ENCODE data around the gene FBLN7. TPM values are rescaled to one million over a fixed set of nuclear protein-coding genes. Genes with fewer than 3 reads are reported as not detected.

FBLN7 gene
- total RNA-seq, 2 donors from 2014 or later, result 1.3 to 3.9 TPM

DNA sequence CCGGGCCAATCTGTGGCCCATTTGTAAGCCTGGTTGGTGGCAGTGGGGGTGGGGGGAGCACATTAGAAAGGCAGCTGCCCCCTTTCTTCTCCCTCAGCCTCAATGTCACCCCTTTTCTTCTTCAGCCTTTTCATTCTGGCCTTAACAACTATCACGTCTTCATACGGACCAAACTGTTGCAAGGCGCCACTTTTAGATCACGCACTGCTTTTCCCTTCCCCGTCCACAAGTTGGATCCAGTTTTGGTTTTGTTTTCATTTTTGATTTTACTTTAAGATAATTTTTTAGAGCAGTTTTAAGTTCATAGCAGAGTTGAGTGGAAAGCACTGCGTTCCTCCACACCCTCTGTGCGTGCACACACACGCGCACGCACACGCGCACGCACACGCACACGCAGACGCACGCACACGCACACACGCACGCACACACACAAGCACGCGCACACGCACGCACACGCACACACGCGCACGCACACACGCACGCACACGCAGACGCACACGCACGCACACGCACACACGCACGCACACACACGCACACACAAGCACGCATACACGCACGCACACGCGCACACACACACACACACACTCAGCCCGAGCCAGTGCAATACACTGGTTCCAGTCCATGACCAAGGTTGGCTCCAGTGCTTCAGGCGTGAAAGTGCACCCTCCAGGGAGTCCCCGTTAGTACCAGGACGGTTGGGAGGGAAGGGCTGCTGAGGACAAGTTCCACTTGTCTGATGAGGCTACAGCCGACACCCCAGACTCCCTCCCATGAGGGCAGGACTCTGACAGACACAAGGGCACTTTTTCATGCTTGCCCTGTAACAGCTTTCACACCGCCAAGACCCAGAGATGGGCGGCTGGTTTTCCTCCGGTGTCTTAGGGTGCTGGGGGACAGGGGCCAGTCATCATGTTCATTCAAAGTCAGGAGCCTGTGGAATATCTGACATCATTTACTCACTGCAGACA lies 22.4 kb downstream of the FBLN7 start:
- ATAC-seq, result no peak
- 82 to 84% methylated on average over 50 to 52 of the region's 52 CpGs for WGBS, 2 donors
- H3K27ac ChIP-seq, result no peak overlapping the region
- no peak for DNase-seq
- TF ChIP-seq, protein P1, sequence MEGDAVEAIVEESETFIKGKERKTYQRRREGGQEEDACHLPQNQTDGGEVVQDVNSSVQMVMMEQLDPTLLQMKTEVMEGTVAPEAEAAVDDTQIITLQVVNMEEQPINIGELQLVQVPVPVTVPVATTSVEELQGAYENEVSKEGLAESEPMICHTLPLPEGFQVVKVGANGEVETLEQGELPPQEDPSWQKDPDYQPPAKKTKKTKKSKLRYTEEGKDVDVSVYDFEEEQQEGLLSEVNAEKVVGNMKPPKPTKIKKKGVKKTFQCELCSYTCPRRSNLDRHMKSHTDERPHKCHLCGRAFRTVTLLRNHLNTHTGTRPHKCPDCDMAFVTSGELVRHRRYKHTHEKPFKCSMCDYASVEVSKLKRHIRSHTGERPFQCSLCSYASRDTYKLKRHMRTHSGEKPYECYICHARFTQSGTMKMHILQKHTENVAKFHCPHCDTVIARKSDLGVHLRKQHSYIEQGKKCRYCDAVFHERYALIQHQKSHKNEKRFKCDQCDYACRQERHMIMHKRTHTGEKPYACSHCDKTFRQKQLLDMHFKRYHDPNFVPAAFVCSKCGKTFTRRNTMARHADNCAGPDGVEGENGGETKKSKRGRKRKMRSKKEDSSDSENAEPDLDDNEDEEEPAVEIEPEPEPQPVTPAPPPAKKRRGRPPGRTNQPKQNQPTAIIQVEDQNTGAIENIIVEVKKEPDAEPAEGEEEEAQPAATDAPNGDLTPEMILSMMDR (IDR thresholded peaks at IDR 0.05), result no peak
- TF ChIP-seq POLR2A (IDR thresholded peaks at IDR 0.05), result no peak
- H3K4me3 ChIP-seq, result no peak overlapping the region
- H3K9me3 ChIP-seq, result no peaks in the 10 kb centered on the region
- H3K4me1 ChIP-seq, result no peaks in the 10 kb centered on the region
- intact Hi-C loops (cut with DNase I), result no loop called here
- no peaks in the 10 kb centered on the region for H3K27me3 ChIP-seq
- no peaks in the 10 kb centered on the region for H3K36me3 ChIP-seq (replicated peaks in 1 of 2; ENCODE audit: insufficient read depth in 1 of 2, low read depth in 2 of 2)

DNA sequence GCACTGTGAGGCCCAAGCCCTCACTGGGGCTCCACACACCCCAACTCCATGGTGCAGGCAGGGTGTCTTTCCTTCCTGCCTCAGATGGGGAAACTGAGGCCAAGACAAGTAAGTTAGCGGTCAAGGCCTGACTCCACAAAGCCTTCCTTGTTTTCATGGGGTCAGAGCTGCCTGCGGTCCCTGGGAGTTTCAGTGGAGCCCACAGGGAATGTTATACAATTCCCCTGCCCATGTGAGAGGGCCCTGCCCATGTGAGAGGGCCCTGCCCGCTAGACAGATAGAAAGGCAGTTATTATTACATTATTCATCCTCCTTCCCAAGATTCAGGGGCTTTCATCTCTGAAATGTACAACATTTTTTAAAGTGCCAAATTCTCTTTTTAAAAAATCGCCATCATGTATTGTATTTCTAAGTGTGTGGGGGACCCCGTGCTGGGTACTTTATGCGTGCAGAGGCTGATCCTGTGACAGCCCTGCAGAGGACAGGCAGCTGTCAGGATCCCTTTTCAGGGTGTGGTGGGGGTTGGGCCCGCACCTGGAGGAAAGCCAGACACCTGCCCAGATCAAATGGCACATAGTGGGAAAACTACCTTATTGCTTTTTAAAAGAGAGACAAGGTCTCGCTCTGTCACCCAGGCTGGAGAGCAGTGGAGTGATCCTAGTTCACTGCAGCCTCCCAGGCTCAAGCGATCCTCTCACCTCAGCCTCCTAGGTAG lies 23.4 kb downstream of the FBLN7 start:
- no peaks in the 10 kb centered on the region for H3K27me3 ChIP-seq
- ATAC-seq (no peak), DNase-seq (no peak)
- H3K9me3 ChIP-seq, result no peaks in the 10 kb centered on the region
- H3K36me3 ChIP-seq (replicated peaks in 1 of 2; ENCODE audit: insufficient read depth in 1 of 2, low read depth in 2 of 2), result no peaks in the 10 kb centered on the region
- no peak overlapping the region for H3K4me3 ChIP-seq
- H3K27ac ChIP-seq, result no peak overlapping the region
- intact Hi-C loops (cut with DNase I), result no loop called here
- TF ChIP-seq, protein P1 (IDR thresholded peaks at IDR 0.05), result no peak
- no peak for TF ChIP-seq POLR2A (IDR thresholded peaks at IDR 0.05)
- H3K4me1 ChIP-seq, result no peaks in the 10 kb centered on the region
- WGBS, 2 donors, result 85 to 88% methylated on average over 9 of the region's 9 CpGs

DNA sequence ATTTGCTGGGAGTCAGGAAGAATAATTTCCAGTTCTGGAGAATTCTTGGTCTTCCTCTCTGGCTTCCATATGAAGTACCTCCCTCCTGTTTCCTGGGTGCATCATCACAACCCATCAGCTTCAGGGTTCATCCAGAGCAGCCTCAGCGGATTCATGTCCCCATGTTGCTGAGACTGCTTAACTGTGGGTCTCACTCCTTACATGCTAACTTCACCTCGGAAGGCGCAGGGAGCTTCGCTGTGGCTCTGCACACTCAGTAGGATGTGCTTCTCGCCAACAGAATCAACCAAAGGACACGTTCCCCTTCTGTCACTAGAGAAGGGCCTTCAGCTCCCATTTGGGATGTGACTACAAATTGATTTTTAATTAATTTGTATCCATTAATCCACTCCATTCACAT lies 24.2 kb downstream of the FBLN7 start:
- Histone ChIP-seq H3K4me3 (no peak overlapping the region), H3K27ac (no peak overlapping the region), H3K4me1 (no peaks in the 10 kb centered on the region), H3K36me3 (replicated peaks in 1 of 2; ENCODE audit: insufficient read depth in 1 of 2, low read depth in 2 of 2) (no peaks in the 10 kb centered on the region), H3K9me3 (no peaks in the 10 kb centered on the region), H3K27me3 (no peaks in the 10 kb centered on the region)
- ATAC-seq (no peak), DNase-seq (no peak)
- WGBS, 2 donors, result 86 to 88% methylated on average over 6 of the region's 6 CpGs
- TF ChIP-seq, protein P1 (IDR thresholded peaks at IDR 0.05), result no peak
- no peak for TF ChIP-seq POLR2A (IDR thresholded peaks at IDR 0.05)
- intact Hi-C loops (cut with DNase I), result no loop called here

DNA sequence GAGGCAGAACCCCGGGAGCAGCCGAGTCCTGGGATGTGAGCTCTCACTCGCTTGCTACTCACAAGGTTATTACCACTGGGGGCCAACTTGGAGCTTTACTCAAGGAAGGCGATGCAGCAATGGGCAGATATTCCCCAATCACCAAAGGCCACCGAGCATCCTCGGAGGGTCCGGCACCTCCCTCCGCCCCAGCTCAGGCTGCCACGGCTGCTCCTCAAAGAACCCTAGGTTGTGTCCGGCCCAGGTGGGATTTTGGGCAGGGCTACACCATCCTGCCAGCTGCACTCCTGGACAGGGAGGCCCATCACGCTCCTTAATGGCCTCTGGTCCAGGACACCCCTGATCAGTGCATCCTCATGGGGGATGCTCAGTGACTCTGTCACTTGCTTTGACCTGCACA lies 24.8 kb downstream of the FBLN7 start:
- Histone ChIP-seq H3K27ac (no peak overlapping the region), H3K36me3 (replicated peaks in 1 of 2; ENCODE audit: insufficient read depth in 1 of 2, low read depth in 2 of 2) (no peaks in the 10 kb centered on the region), H3K27me3 (no peaks in the 10 kb centered on the region), H3K9me3 (no peaks in the 10 kb centered on the region), H3K4me3 (no peak overlapping the region), H3K4me1 (no peaks in the 10 kb centered on the region)
- DNase-seq, result no peak
- ATAC-seq, result no peak
- WGBS, 2 donors, result 86 to 89% methylated on average over 6 to 11 of the region's 11 CpGs
- intact Hi-C loops (cut with DNase I), result no loop called here
- no peak for TF ChIP-seq POLR2A (IDR thresholded peaks at IDR 0.05)
- TF ChIP-seq, protein P1 (IDR thresholded peaks at IDR 0.05), result no peak

All from body of pancreas (tissue), 4 donors.